ENCODE measurements around the gene C2.
"Not testable (repeated sequence)": the region's sequence is repeated elsewhere in the genome, so short reads cannot be mapped to it uniquely, and the experiment has no call there.

C2 gene

GRCh38 chr6:31899215-31899614, 28.3 kb upstream of the C2 start:
- Histone ChIP-seq H3K27me3 (ENCODE audit: insufficient read depth, low read length) (no peaks in the 10 kb centered on the region), H3K4me3 (ENCODE audit: low read depth, low read length) (no peak overlapping the region), H2AFZ (ENCODE audit: low read length, unreplicated experiment) (no peak overlapping the region), H3K36me3 (ENCODE audit: insufficient read depth, low read length) (no peaks in the 10 kb centered on the region), H3K79me2 (ENCODE audit: control insufficient read depth, insufficient read depth, low read length, unreplicated experiment) (peaks cover 5% of the 10 kb centered on the region), H3K4me1 (ENCODE audit: control insufficient read depth, insufficient read depth, low read length, unreplicated experiment) (peaks cover 23% of the 10 kb centered on the region), H3K27ac (ENCODE audit: low read depth, low read length) (no peak overlapping the region)

GRCh38 chr6:31899882-31900722, 27.4 kb upstream of the C2 start:
- Histone ChIP-seq H3K27me3 (ENCODE audit: insufficient read depth, low read length) (no peaks in the 10 kb centered on the region), H3K4me3 (ENCODE audit: low read depth, low read length) (no peak overlapping the region), H3K79me2 (ENCODE audit: control insufficient read depth, insufficient read depth, low read length, unreplicated experiment) (peaks cover 5% of the 10 kb centered on the region), H3K27ac (ENCODE audit: low read depth, low read length) (no peak overlapping the region), H3K36me3 (ENCODE audit: insufficient read depth, low read length) (no peaks in the 10 kb centered on the region), H3K4me1 (ENCODE audit: control insufficient read depth, insufficient read depth, low read length, unreplicated experiment) (peaks cover 23% of the 10 kb centered on the region), H2AFZ (ENCODE audit: low read length, unreplicated experiment) (no peak overlapping the region)

- H3K4me1 ChIP-seq (ENCODE audit: control insufficient read depth, insufficient read depth, low read length, unreplicated experiment), result peaks cover 23% of the 10 kb centered on the region
- H3K27me3 ChIP-seq (ENCODE audit: insufficient read depth, low read length), result no peaks in the 10 kb centered on the region
- no peak overlapping the region for H2AFZ ChIP-seq (ENCODE audit: low read length, unreplicated experiment)
- H3K36me3 ChIP-seq (ENCODE audit: insufficient read depth, low read length), result no peaks in the 10 kb centered on the region
- no peak overlapping the region for H3K27ac ChIP-seq (ENCODE audit: low read depth, low read length)
- H3K4me3 ChIP-seq (ENCODE audit: low read depth, low read length), result peak overlapping the region; percentile 79
- peaks cover 5% of the 10 kb centered on the region for H3K79me2 ChIP-seq (ENCODE audit: control insufficient read depth, insufficient read depth, low read length, unreplicated experiment)
Observed at GRCh38 chr6:31900917-31901414, 26.6 kb upstream of the C2 start.

GRCh38 chr6:31901415-31901952, 26.0 kb upstream of the C2 start:
- Histone ChIP-seq H3K27me3 (ENCODE audit: insufficient read depth, low read length) (no peaks in the 10 kb centered on the region), H3K4me1 (ENCODE audit: control insufficient read depth, insufficient read depth, low read length, unreplicated experiment) (peaks cover 18% of the 10 kb centered on the region), H2AFZ (ENCODE audit: low read length, unreplicated experiment) (peak overlapping the region; percentile 23), H3K27ac (ENCODE audit: low read depth, low read length) (peak overlapping the region; percentile 33; the same call in 1 of the 2 replicates), H3K79me2 (ENCODE audit: control insufficient read depth, insufficient read depth, low read length, unreplicated experiment) (peaks cover 5% of the 10 kb centered on the region), H3K36me3 (ENCODE audit: insufficient read depth, low read length) (no peaks in the 10 kb centered on the region), H3K4me3 (ENCODE audit: low read depth, low read length) (peak overlapping the region; percentile 79)

GRCh38 chr6:31901953-31902643, 25.4 kb upstream of the C2 start, which contains the start of gene ZBTB12:
Gene ZBTB12 (minus strand): TSS chr6:31902086. CDS start chr6:31901305, 781 bp downstream.
- Histone ChIP-seq H3K36me3 (ENCODE audit: insufficient read depth, low read length) (no peaks in the 10 kb centered on the region), H3K79me2 (ENCODE audit: control insufficient read depth, insufficient read depth, low read length, unreplicated experiment) (peaks cover 5% of the 10 kb centered on the region), H3K27me3 (ENCODE audit: insufficient read depth, low read length) (no peaks in the 10 kb centered on the region), H3K4me3 (ENCODE audit: low read depth, low read length) (peak within 1 kb of the TSS; percentile 79), H2AFZ (ENCODE audit: low read length, unreplicated experiment) (peak within 1 kb of the TSS; percentile 68), H3K4me1 (ENCODE audit: control insufficient read depth, insufficient read depth, low read length, unreplicated experiment) (peaks cover 18% of the 10 kb centered on the region), H3K27ac (ENCODE audit: low read depth, low read length) (peak within 1 kb of the TSS; percentile 33; the same call in 1 of the 2 replicates)

GRCh38 chr6:31903957-31904356, 23.6 kb upstream of the C2 start:
- Histone ChIP-seq H3K79me2 (ENCODE audit: control insufficient read depth, insufficient read depth, low read length, unreplicated experiment) (no peaks in the 10 kb centered on the region), H3K27ac (ENCODE audit: low read depth, low read length) (no peak overlapping the region), H3K27me3 (ENCODE audit: insufficient read depth, low read length) (no peaks in the 10 kb centered on the region), H3K4me3 (ENCODE audit: low read depth, low read length) (no peak overlapping the region), H3K4me1 (ENCODE audit: control insufficient read depth, insufficient read depth, low read length, unreplicated experiment) (peaks cover 30% of the 10 kb centered on the region), H3K36me3 (ENCODE audit: insufficient read depth, low read length) (no peaks in the 10 kb centered on the region), H2AFZ (ENCODE audit: low read length, unreplicated experiment) (no peak overlapping the region)

- no peak overlapping the region for H3K27ac ChIP-seq (ENCODE audit: low read depth, low read length)
- no peak overlapping the region for H3K4me3 ChIP-seq (ENCODE audit: low read depth, low read length)
- no peaks in the 10 kb centered on the region for H3K36me3 ChIP-seq (ENCODE audit: insufficient read depth, low read length)
- no peak overlapping the region for H2AFZ ChIP-seq (ENCODE audit: low read length, unreplicated experiment)
- H3K4me1 ChIP-seq (ENCODE audit: control insufficient read depth, insufficient read depth, low read length, unreplicated experiment), result peaks cover 41% of the 10 kb centered on the region
- H3K27me3 ChIP-seq (ENCODE audit: insufficient read depth, low read length), result no peaks in the 10 kb centered on the region
- no peaks in the 10 kb centered on the region for H3K79me2 ChIP-seq (ENCODE audit: control insufficient read depth, insufficient read depth, low read length, unreplicated experiment)
Observed at GRCh38 chr6:31905041-31905440, 22.5 kb upstream of the C2 start.

- H2AFZ ChIP-seq (ENCODE audit: low read length, unreplicated experiment), result no peak overlapping the region
- H3K27ac ChIP-seq (ENCODE audit: low read depth, low read length), result no peak overlapping the region
- H3K4me3 ChIP-seq (ENCODE audit: low read depth, low read length), result no peak overlapping the region
- no peaks in the 10 kb centered on the region for H3K27me3 ChIP-seq (ENCODE audit: insufficient read depth, low read length)
- H3K79me2 ChIP-seq (ENCODE audit: control insufficient read depth, insufficient read depth, low read length, unreplicated experiment), result no peaks in the 10 kb centered on the region
- peaks cover 41% of the 10 kb centered on the region for H3K4me1 ChIP-seq (ENCODE audit: control insufficient read depth, insufficient read depth, low read length, unreplicated experiment)
- H3K36me3 ChIP-seq (ENCODE audit: insufficient read depth, low read length), result no peaks in the 10 kb centered on the region
Observed at GRCh38 chr6:31906122-31906521, 21.4 kb upstream of the C2 start.

- peaks cover 39% of the 10 kb centered on the region for H3K4me1 ChIP-seq (ENCODE audit: control insufficient read depth, insufficient read depth, low read length, unreplicated experiment)
- H3K27ac ChIP-seq (ENCODE audit: low read depth, low read length); H3K27me3 ChIP-seq (ENCODE audit: insufficient read depth, low read length); H3K79me2 ChIP-seq (ENCODE audit: control insufficient read depth, insufficient read depth, low read length, unreplicated experiment); H3K4me3 ChIP-seq (ENCODE audit: low read depth, low read length); H3K36me3 ChIP-seq (ENCODE audit: insufficient read depth, low read length); H2AFZ ChIP-seq (ENCODE audit: low read length, unreplicated experiment): not testable (repeated sequence)
Observed at GRCh38 chr6:31906727-31907126, 20.8 kb upstream of the C2 start.

- Histone ChIP-seq H3K4me1 (ENCODE audit: control insufficient read depth, insufficient read depth, low read length, unreplicated experiment) (peaks cover 39% of the 10 kb centered on the region), H2AFZ (ENCODE audit: low read length, unreplicated experiment) (no peak overlapping the region), H3K4me3 (ENCODE audit: low read depth, low read length) (no peak overlapping the region), H3K79me2 (ENCODE audit: control insufficient read depth, insufficient read depth, low read length, unreplicated experiment) (no peaks in the 10 kb centered on the region), H3K27ac (ENCODE audit: low read depth, low read length) (no peak overlapping the region), H3K36me3 (ENCODE audit: insufficient read depth, low read length) (no peaks in the 10 kb centered on the region), H3K27me3 (ENCODE audit: insufficient read depth, low read length) (no peaks in the 10 kb centered on the region)
Observed at GRCh38 chr6:31907158-31907813, 20.2 kb upstream of the C2 start.

Data from ACC112 (cell line).